Uterus (tissue), 4 donors: Measurements from ENCODE around the gene ZNF668. TPM values are rescaled to one million over a fixed set of nuclear protein-coding genes. Genes with fewer than 3 reads are reported as not detected.

Experiments
- DNase-seq, 2 donors: peaks; one replicate each; pipeline ENCODE4 v3.0.0-alpha.2; 2019 to 2020
- H3K27ac ChIP-seq, 2 donors: fragments of 200-600 bp; sonication (generic); 1 replicate in 1 of 2; 2 replicates in 1 of 2; pipeline ENCODE4 v1.5.1; 2016 to 2018
- H3K27me3 ChIP-seq, 2 donors: fragments of 200-600 bp; sonication (generic); one replicate each; pipeline ENCODE4 v1.5.1; 2018 to 2019; ENCODE audit warnings: control low read depth in 1 of 2
- H3K36me3 ChIP-seq, 2 donors: fragments of 200-600 bp; sonication (generic); one replicate each; pipeline ENCODE4 v1.5.1; 2019; ENCODE audit warnings: control low read depth in 1 of 2
- H3K4me1 ChIP-seq, 2 donors: fragments of 200-600 bp; sonication (generic); one replicate each; pipeline ENCODE4 v1.5.1; 2018 to 2019; ENCODE audit warnings: control low read depth in 1 of 2
- H3K4me3 ChIP-seq, 2 donors: fragments of 200-600 bp; sonication (generic); 1 replicate in 1 of 2; 2 replicates in 1 of 2; pipeline ENCODE4 v1.5.1; 2018 to 2019; ENCODE audit warnings: mild to moderate bottlenecking in 1 of 2
- H3K9me3 ChIP-seq, 2 donors: fragments of 200-600 bp; sonication (generic); one replicate each; pipeline ENCODE4 v1.5.1; 2019; ENCODE audit warnings: control low read depth in 1 of 2
- CTCF ChIP-seq, 4 experiments: fragments of 200-600 bp in 2 of 4; fragments of 450-650 bp in 2 of 4; sonication (generic) in 2 of 4; IDR thresholded peaks; one replicate each; pipeline ENCODE4 v1.5.1; 2016 to 2019; ENCODE audit warnings: antibody characterized with exemption in 4 of 4, mild to moderate bottlenecking in 2 of 4, moderate library complexity in 1 of 4
- POLR2A ChIP-seq, 2 donors: fragments of 450-650 bp; IDR thresholded peaks; one replicate each; pipeline ENCODE4 v1.6.1; 2016; ENCODE audit warnings: antibody characterized with exemption in 2 of 2, mild to moderate bottlenecking in 1 of 2, moderate library complexity in 1 of 2
- intact Hi-C: fragments of 100-400 bp; cut with DNase I; formaldehyde crosslinking; loops from one replicate; pipeline ENCODE4 v1.15.1; 2023; ENCODE audit warnings: low total_unique reads
- total RNA-seq, 4 donors: library from RNA; depleted of rRNA in 3 of 4; stranded (reverse); fragments of >200 nt in 3 of 4; gene quantifications; one replicate each; pipeline versions ENCODE4 v1.1.0 to v1.2.4, GENCODE V29; 2014 to 2023
- donor health status: DM: yes; HTN: yes; CAD: no.

Gene ZNF668
- total RNA-seq, 4 donors from 2014 or later = 4.4 to 20.6 (median 6.4) TPM

- Histone ChIP-seq H3K4me3 (no peak overlapping the region), H3K27ac (no peak overlapping the region), H3K27me3 (no peaks in the 10 kb centered on the region), H3K9me3 (no peaks in the 10 kb centered on the region), H3K36me3 (no peaks in the 10 kb centered on the region), H3K4me1 (no peaks in the 10 kb centered on the region)
- no peak for DNase-seq
- intact Hi-C loops = no loop called here
- TF ChIP-seq POLR2A (IDR thresholded peaks at IDR 0.05) (no peak), CTCF (IDR thresholded peaks at IDR 0.05) (no peak)
Measured at GRCh38 chr16:31083081-31083480, 9.0 kb upstream of the ZNF668 start.

- no peak for DNase-seq
- intact Hi-C loops = no loop called here
- no peaks in the 10 kb centered on the region for H3K36me3 ChIP-seq
Measured at GRCh38 chr16:31082368-31083045, 8.5 kb upstream of the ZNF668 start.

GRCh38 chr16:31081428-31082351, 7.7 kb upstream of the ZNF668 start:
- Histone ChIP-seq H3K27ac (no peak overlapping the region), H3K27me3 (no peaks in the 10 kb centered on the region), H3K4me1 (no peaks in the 10 kb centered on the region), H3K36me3 (no peaks in the 10 kb centered on the region), H3K4me3 (no peak overlapping the region), H3K9me3 (no peaks in the 10 kb centered on the region)
- DNase-seq = no peak
- TF ChIP-seq CTCF (IDR thresholded peaks at IDR 0.05) (no peak), POLR2A (IDR thresholded peaks at IDR 0.05) (no peak)
- intact Hi-C loops = no loop called here

More at GRCh38 chr16:31082368-31083045, 8.5 kb upstream of the ZNF668 start:
- Histone ChIP-seq H3K4me3 (no peak overlapping the region), H3K27ac (no peak overlapping the region), H3K4me1 (no peaks in the 10 kb centered on the region), H3K9me3 (no peaks in the 10 kb centered on the region), H3K27me3 (no peaks in the 10 kb centered on the region)
- TF ChIP-seq POLR2A (IDR thresholded peaks at IDR 0.05) (no peak), CTCF (IDR thresholded peaks at IDR 0.05) (no peak)

GRCh38 chr16:31080756-31081419, 6.8 kb upstream of the ZNF668 start:
- no peaks in the 10 kb centered on the region for H3K36me3 ChIP-seq
- intact Hi-C loops = no loop called here

More at GRCh38 chr16:31080756-31081419, 6.8 kb upstream of the ZNF668 start:
- no peaks in the 10 kb centered on the region for H3K27me3 ChIP-seq
- no peak overlapping the region for H3K27ac ChIP-seq
- no peaks in the 10 kb centered on the region for H3K4me1 ChIP-seq
- DNase-seq = no peak
- TF ChIP-seq POLR2A (IDR thresholded peaks at IDR 0.05) (no peak), CTCF (IDR thresholded peaks at IDR 0.05) (no peak)
- H3K4me3 ChIP-seq = no peak overlapping the region
- H3K9me3 ChIP-seq = no peaks in the 10 kb centered on the region
